ENCODE data around the gene CDH4. TPM values are rescaled to one million over a fixed set of nuclear protein-coding genes. Genes with fewer than 3 reads are reported as not detected.

CDH4 gene
- total RNA-seq, 1 donor from 2014 or later = 2.9 TPM

GRCh38 chr20:61500791-61501321, 248.8 kb downstream of the CDH4 start:
- H3K36me3 ChIP-seq = no peaks in the 10 kb centered on the region
- Mint-ChIP-seq H3K4me3 (no peak overlapping the region), H3K4me1 (peaks cover 33% of the 10 kb centered on the region), H3K27me3 (ENCODE audit: insufficient read depth, low read depth) (no peaks in the 10 kb centered on the region), H3K36me3 (peaks cover 2% of the 10 kb centered on the region), H3K9me3 (no peaks in the 10 kb centered on the region), H3K27ac (no peak overlapping the region)
- H3K9me3 ChIP-seq (ENCODE audit: low read depth) = no peaks in the 10 kb centered on the region
- H3K4me1 ChIP-seq = peaks cover 13% of the 10 kb centered on the region
- TF ChIP-seq EZH2phosphoT487 (IDR thresholded peaks at IDR 0.05) (no peak), EZH2 (IDR thresholded peaks at IDR 0.05) (no peak), CTCF (IDR thresholded peaks at IDR 0.05) (no peak)
- no peak overlapping the region for H3K4me3 ChIP-seq
- H3F3A ChIP-seq (ENCODE audit: low read depth) = no peaks in the 10 kb centered on the region
- no peak overlapping the region for H2AFZ ChIP-seq (replicated peaks)
- no peak for DNase-seq (ENCODE audit: low spot score)
- H3K27ac ChIP-seq = no peak overlapping the region
- no peaks in the 10 kb centered on the region for H3K79me2 ChIP-seq (ENCODE audit: low read depth)
- no peak overlapping the region for H3K9ac ChIP-seq
- no peaks in the 10 kb centered on the region for H4K20me1 ChIP-seq (ENCODE audit: low read depth)
- no peak overlapping the region for H3K4me2 ChIP-seq
- H3K27me3 ChIP-seq = peaks cover 5% of the 10 kb centered on the region

GRCh38 chr20:61502433-61502832, 250.4 kb downstream of the CDH4 start:
- Histone ChIP-seq H3F3A (ENCODE audit: low read depth) (no peaks in the 10 kb centered on the region), H2AFZ (replicated peaks) (no peak overlapping the region), H3K4me2 (no peak overlapping the region), H3K9me3 (ENCODE audit: low read depth) (no peaks in the 10 kb centered on the region), H3K4me3 (no peak overlapping the region), H3K27ac (no peak overlapping the region), H3K36me3 (no peaks in the 10 kb centered on the region), H3K4me1 (peaks cover 3% of the 10 kb centered on the region), H3K27me3 (peaks cover 5% of the 10 kb centered on the region), H4K20me1 (ENCODE audit: low read depth) (no peaks in the 10 kb centered on the region), H3K79me2 (ENCODE audit: low read depth) (no peaks in the 10 kb centered on the region), H3K9ac (no peak overlapping the region)
- Mint-ChIP-seq H3K27ac (no peak overlapping the region), H3K4me1 (peaks cover 27% of the 10 kb centered on the region), H3K27me3 (ENCODE audit: insufficient read depth, low read depth) (no peaks in the 10 kb centered on the region), H3K36me3 (peaks cover 2% of the 10 kb centered on the region), H3K9me3 (no peaks in the 10 kb centered on the region), H3K4me3 (no peak overlapping the region)
- TF ChIP-seq EZH2 (IDR thresholded peaks at IDR 0.05) = no peak
- TF ChIP-seq CTCF (IDR thresholded peaks at IDR 0.05) = no peak
- TF ChIP-seq EZH2phosphoT487 (IDR thresholded peaks at IDR 0.05) = no peak
- DNase-seq (ENCODE audit: low spot score) = no peak

GRCh38 chr20:61503106-61503505, 251.0 kb downstream of the CDH4 start:
- Histone ChIP-seq H3K79me2 (ENCODE audit: low read depth) (no peaks in the 10 kb centered on the region), H4K20me1 (ENCODE audit: low read depth) (no peaks in the 10 kb centered on the region), H3F3A (ENCODE audit: low read depth) (no peaks in the 10 kb centered on the region), H3K4me1 (peaks cover 3% of the 10 kb centered on the region), H3K27ac (no peak overlapping the region), H3K9me3 (ENCODE audit: low read depth) (no peaks in the 10 kb centered on the region), H2AFZ (replicated peaks) (no peak overlapping the region), H3K9ac (no peak overlapping the region), H3K27me3 (peaks cover 5% of the 10 kb centered on the region), H3K4me3 (no peak overlapping the region), H3K4me2 (no peak overlapping the region), H3K36me3 (no peaks in the 10 kb centered on the region)
- Mint-ChIP-seq H3K36me3 (peaks cover 2% of the 10 kb centered on the region), H3K27me3 (ENCODE audit: insufficient read depth, low read depth) (no peaks in the 10 kb centered on the region), H3K4me3 (no peak overlapping the region), H3K9me3 (no peaks in the 10 kb centered on the region), H3K27ac (no peak overlapping the region), H3K4me1 (peaks cover 31% of the 10 kb centered on the region)
- no peak for TF ChIP-seq EZH2phosphoT487 (IDR thresholded peaks at IDR 0.05)
- TF ChIP-seq EZH2 (IDR thresholded peaks at IDR 0.05) = no peak
- no peak for TF ChIP-seq CTCF (IDR thresholded peaks at IDR 0.05)
- no peak for DNase-seq (ENCODE audit: low spot score)

Data from neural progenitor cell (in vitro differentiated cells).